Caco-2 (cell line): ENCODE measurements around the gene TCEA3. TPM values are rescaled to one million over a fixed set of nuclear protein-coding genes. Genes with fewer than 3 reads are reported as not detected.

Experiments used
- BruUV-seq: library from RNA; stranded (reverse); fragments of 400-500 nt; replicated peaks from 2 replicates; lab custom pipeline; 2021; lab: Mats Ljungman, UMichigan
- CTCF ChIA-PET: fragments of 300-600 bp; sonication (Branson Sonifier 250); formaldehyde crosslinking; loops from one replicate; lab custom pipeline; 2022; ENCODE audit warnings: antibody characterized with exemption; lab: Charles Lee
- POLR2A ChIA-PET: fragments of 300-600 bp; sonication (Branson Sonifier 250); formaldehyde crosslinking; loops from one replicate; lab custom pipeline; 2022; ENCODE audit warnings: antibody characterized with exemption; lab: Charles Lee
- DNase-seq, 2 experiments: peaks; one replicate each; pipeline versions ENCODE4 v3.0.0 to v3.0.0-alpha.2; 2020 to 2022
- H3K27me3 ChIP-seq: replicated peaks from 2 replicates; pipeline ENCODE4 v1.6.0; 2011; ENCODE audit warnings: low read length; ENCODE audit not compliant: control insufficient read depth, insufficient read depth
- H3K36me3 ChIP-seq: 2 replicates; pipeline ENCODE4 v1.5.1; 2011; ENCODE audit warnings: low read length; ENCODE audit not compliant: control insufficient read depth, insufficient read depth
- H3K4me1 ChIP-seq: fragments of 250-450 bp; sonication (Bioruptor Pico); 2 replicates; pipeline ENCODE4 v1.5.1; 2020; ENCODE audit warnings: mild to moderate bottlenecking
- H3K4me3 ChIP-seq: 2 replicates; pipeline ENCODE4 v1.5.1; 2011; ENCODE audit warnings: low read depth, mild to moderate bottlenecking, control low read depth, low read length
- H3K9me3 ChIP-seq: fragments of 250-450 bp; sonication (Bioruptor Pico); 2 replicates; pipeline ENCODE4 v1.5.1; 2020; ENCODE audit warnings: mild to moderate bottlenecking, moderate library complexity
- H3K27ac Mint-ChIP-seq: one replicate; pipeline ENCODE4 v1.8.0; 2022; ENCODE audit warnings: mixed read lengths; ENCODE audit not compliant: unreplicated experiment
- H3K27me3 Mint-ChIP-seq: one replicate; pipeline ENCODE4 v1.8.0; 2022; ENCODE audit warnings: mixed read lengths; ENCODE audit not compliant: insufficient read depth, unreplicated experiment
- H3K36me3 Mint-ChIP-seq: one replicate; pipeline ENCODE4 v1.8.0; 2022; ENCODE audit warnings: mild to moderate bottlenecking, mixed read lengths; ENCODE audit not compliant: insufficient read depth, unreplicated experiment
- H3K4me1 Mint-ChIP-seq: one replicate; pipeline ENCODE4 v1.8.0; 2022; ENCODE audit warnings: low read depth, mixed read lengths; ENCODE audit not compliant: unreplicated experiment
- H3K4me3 Mint-ChIP-seq: one replicate; pipeline ENCODE4 v1.8.0; 2022; ENCODE audit warnings: mild to moderate bottlenecking, moderate library complexity, mixed read lengths; ENCODE audit not compliant: unreplicated experiment
- H3K9me3 Mint-ChIP-seq: one replicate; pipeline ENCODE4 v1.8.0; 2022; ENCODE audit warnings: mixed read lengths; ENCODE audit not compliant: unreplicated experiment
- intact Hi-C: fragments of 100-400 bp; cut with micrococcal nuclease; formaldehyde crosslinking; loops from one replicate; pipeline ENCODE4 v1.10.0; 2022; ENCODE audit not compliant: unreplicated experiment
- total RNA-seq: library from RNA; stranded (reverse); gene quantifications from 2 replicates; pipeline ENCODE4 v1.2.3, GENCODE V29; 2022
- TF ChIP-seq, protein P1 (sequence below), 2 experiments: fragments of 200-600 bp in 1 of 2; IDR thresholded peaks; 1 replicate in 1 of 2; 2 replicates in 1 of 2; pipeline versions ENCODE4 v1.5.1 to v1.8.0; 2011 to 2022; ENCODE audit warnings: antibody characterized with exemption in 1 of 2, control low read depth in 1 of 2, inconsistent platforms in 1 of 2, low read depth in 1 of 2, low read length in 1 of 2, mild to moderate bottlenecking in 1 of 2, moderate library complexity in 1 of 2; ENCODE audit not compliant: insufficient read depth in 1 of 2, severe bottlenecking in 1 of 2, unreplicated experiment in 1 of 2

TCEA3 gene
- total RNA-seq, 1 experiment from 2014 or later: 14.6 TPM

DNA sequence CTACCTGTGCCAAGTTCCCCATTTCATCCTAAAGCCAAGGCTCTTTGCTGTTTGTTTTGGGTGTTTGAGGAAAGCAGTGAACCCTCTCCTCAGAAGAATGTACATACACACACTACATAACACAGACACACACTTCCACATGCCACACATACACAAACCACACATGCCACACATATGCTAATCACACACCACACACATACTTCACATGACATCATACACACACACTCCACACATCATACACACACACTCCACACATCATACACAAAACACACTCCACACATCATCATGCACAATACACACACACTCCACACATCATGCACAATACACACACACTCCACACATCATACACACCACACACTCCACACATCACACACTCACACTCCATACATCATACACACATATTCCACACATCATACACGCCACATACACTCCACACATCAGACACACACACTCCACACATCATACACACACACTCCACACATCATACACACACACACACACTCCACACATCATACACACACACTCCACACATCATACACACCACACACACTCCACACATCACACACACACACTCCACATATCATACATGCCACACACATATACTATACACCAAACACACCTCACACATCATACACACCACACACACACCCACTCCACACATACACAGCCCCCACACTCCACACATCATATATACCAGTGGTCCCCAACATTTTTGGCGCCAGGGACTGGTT lies 32.3 kb downstream of the TCEA3 start:
- no peak overlapping the region for H3K27ac Mint-ChIP-seq
- intact Hi-C loops: no loop called here
- Histone ChIP-seq H3K36me3 (no peaks in the 10 kb centered on the region; the same call in 1 of the 2 replicates), H3K27me3 (no peaks in the 10 kb centered on the region), H3K4me3 (no peak overlapping the region), H3K4me1 (no peaks in the 10 kb centered on the region), H3K9me3 (no peaks in the 10 kb centered on the region)
- no peaks in the 10 kb centered on the region for H3K4me1 Mint-ChIP-seq
- CTCF ChIA-PET: no interaction called here
- no TSS peak for BruUV-seq
- no peaks in the 10 kb centered on the region for H3K27me3 Mint-ChIP-seq
- DNase-seq: no peak
- POLR2A ChIA-PET: no interaction called here
- H3K9me3 Mint-ChIP-seq: no peaks in the 10 kb centered on the region
- H3K36me3 Mint-ChIP-seq: no peaks in the 10 kb centered on the region
- H3K4me3 Mint-ChIP-seq: no peak overlapping the region
- TF ChIP-seq, protein P1, sequence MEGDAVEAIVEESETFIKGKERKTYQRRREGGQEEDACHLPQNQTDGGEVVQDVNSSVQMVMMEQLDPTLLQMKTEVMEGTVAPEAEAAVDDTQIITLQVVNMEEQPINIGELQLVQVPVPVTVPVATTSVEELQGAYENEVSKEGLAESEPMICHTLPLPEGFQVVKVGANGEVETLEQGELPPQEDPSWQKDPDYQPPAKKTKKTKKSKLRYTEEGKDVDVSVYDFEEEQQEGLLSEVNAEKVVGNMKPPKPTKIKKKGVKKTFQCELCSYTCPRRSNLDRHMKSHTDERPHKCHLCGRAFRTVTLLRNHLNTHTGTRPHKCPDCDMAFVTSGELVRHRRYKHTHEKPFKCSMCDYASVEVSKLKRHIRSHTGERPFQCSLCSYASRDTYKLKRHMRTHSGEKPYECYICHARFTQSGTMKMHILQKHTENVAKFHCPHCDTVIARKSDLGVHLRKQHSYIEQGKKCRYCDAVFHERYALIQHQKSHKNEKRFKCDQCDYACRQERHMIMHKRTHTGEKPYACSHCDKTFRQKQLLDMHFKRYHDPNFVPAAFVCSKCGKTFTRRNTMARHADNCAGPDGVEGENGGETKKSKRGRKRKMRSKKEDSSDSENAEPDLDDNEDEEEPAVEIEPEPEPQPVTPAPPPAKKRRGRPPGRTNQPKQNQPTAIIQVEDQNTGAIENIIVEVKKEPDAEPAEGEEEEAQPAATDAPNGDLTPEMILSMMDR (IDR thresholded peaks at IDR 0.05; ENCODE audit: insufficient read depth in 1 of 2, low read depth in 1 of 2, low read length in 1 of 2, severe bottlenecking in 1 of 2, unreplicated experiment in 1 of 2): no peak

DNA sequence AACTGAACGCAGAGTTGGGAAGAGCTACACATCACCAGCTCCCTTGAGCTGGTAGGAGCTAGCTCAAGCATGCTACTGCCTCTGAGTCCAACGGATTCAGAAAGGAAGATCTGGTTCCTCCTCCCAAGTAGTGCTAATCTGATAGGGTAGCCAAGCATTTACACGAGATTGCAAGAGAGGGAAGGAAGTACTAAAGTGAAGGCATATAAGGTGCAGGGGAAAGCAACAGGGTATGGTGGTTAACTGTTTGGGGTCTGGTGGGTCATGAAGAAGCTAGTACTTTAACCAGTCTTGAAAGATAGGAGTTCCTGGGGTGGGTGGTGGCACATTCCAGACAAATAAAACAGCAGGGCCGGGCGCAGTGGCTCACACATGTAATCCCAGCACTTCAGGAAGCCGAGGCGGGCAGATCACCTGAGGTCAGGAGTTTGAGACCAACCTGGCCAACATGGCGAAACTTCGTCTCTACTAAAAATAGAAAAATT lies 34.7 kb downstream of the TCEA3 start:
- intact Hi-C loops: no loop called here
- no peaks in the 10 kb centered on the region for H3K4me1 Mint-ChIP-seq

DNA sequence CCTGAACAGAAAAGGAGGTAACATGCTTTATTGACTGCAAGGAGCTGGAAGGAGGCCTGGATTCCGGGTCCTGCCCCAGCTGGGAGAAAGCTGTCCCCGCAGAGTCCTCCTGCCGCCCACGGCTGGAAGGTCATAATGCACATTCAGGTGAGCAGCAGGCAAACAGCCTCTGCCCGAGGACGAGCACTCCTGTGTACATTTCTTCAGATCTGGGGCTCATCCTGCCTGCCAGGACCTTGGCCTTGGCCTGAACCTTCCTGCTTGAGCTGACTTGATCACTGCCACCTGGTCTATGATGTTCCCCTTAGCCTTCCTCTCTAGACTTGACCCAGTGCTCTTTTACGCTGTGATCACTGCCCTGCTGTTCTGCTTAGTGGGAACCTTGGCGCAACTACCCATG lies 37.1 kb downstream of the TCEA3 start:
- Mint-ChIP-seq H3K4me3 (no peak overlapping the region), H3K36me3 (no peaks in the 10 kb centered on the region), H3K27me3 (no peaks in the 10 kb centered on the region), H3K27ac (no peak overlapping the region), H3K9me3 (no peaks in the 10 kb centered on the region), H3K4me1 (peaks cover 6% of the 10 kb centered on the region)
- intact Hi-C loops: no loop called here
- BruUV-seq: no TSS peak
- CTCF ChIA-PET: no interaction called here
- Histone ChIP-seq H3K4me3 (no peak overlapping the region), H3K4me1 (no peaks in the 10 kb centered on the region), H3K9me3 (no peaks in the 10 kb centered on the region), H3K27me3 (no peaks in the 10 kb centered on the region), H3K36me3 (no peaks in the 10 kb centered on the region)
- no peak for DNase-seq
- POLR2A ChIA-PET: no interaction called here
- TF ChIP-seq, protein P1 (IDR thresholded peaks at IDR 0.05; ENCODE audit: insufficient read depth in 1 of 2, low read depth in 1 of 2, low read length in 1 of 2, severe bottlenecking in 1 of 2, unreplicated experiment in 1 of 2): no peak

More for the DNA sequence above, 34.7 kb downstream of the TCEA3 start:
- DNase-seq: no peak
- H3K9me3 Mint-ChIP-seq: no peaks in the 10 kb centered on the region
- no peaks in the 10 kb centered on the region for H3K36me3 Mint-ChIP-seq
- H3K27me3 Mint-ChIP-seq: no peaks in the 10 kb centered on the region
- TF ChIP-seq, protein P1 (IDR thresholded peaks at IDR 0.05; ENCODE audit: insufficient read depth in 1 of 2, low read depth in 1 of 2, low read length in 1 of 2, severe bottlenecking in 1 of 2, unreplicated experiment in 1 of 2): no peak
- H3K4me3 ChIP-seq: no peak overlapping the region
- no peaks in the 10 kb centered on the region; the same call in 1 of the 2 replicates for H3K36me3 ChIP-seq
- POLR2A ChIA-PET: no interaction called here
- H3K9me3 ChIP-seq: no peaks in the 10 kb centered on the region
- BruUV-seq: no TSS peak
- CTCF ChIA-PET: no interaction called here
- no peaks in the 10 kb centered on the region for H3K4me1 ChIP-seq
- H3K27me3 ChIP-seq: no peaks in the 10 kb centered on the region
- no peak overlapping the region for H3K27ac Mint-ChIP-seq
- H3K4me3 Mint-ChIP-seq: no peak overlapping the region
